ENCODE measurements around the gene ZAP70. TPM values are rescaled to one million over a fixed set of nuclear protein-coding genes. Genes with fewer than 3 reads are reported as not detected.

ZAP70 gene
- total RNA-seq, 4 donors from 2014 or later: 3.5 to 13.5 (median 5.3) TPM

DNA sequence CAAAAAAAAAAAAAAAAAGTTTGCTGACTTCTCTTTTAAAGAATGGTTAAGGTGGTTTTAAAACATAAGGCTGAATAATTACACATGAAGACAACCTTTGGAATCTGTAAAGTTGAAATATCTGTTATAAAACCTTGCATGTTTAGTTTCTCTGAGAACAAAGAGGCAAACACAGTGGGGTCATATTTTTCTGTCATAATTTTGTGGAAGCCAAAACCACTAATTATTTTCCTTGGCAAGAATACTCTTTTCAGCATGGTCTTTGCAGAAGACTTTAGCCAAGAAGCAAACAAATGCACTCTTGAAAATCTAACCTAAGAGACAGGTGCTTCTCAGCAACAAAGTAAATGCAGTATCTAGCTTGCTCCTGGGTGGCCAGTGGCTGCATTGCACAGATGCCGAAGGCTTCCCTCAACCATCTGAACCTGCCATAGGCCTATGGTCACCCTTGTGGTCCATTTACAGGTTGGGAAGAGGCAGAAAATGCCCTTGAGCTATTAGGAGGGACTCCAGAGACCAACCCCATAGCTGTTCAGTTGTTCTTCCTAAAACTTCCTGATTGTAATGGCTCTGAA is 44.8 kb downstream of the ZAP70 start:
- Histone ChIP-seq H3K36me3 (peaks cover 0 to 96% (median 19%) of the 10 kb centered on the region in 3 donors), H3K9me3 (no peaks in the 10 kb centered on the region), H3K27me3 (no peaks in the 10 kb centered on the region), H3K4me1 (peaks cover 0 to 11% (median 0%) of the 10 kb centered on the region in 4 donors), H3K4me3 (no peak overlapping the region), H3K27ac (no peak overlapping the region)
- WGBS, 2 donors: 62 to 81% methylated on average over 1 of the region's 1 CpG
- TF ChIP-seq EP300 (IDR thresholded peaks at IDR 0.05): no peak
- no peak for TF ChIP-seq POLR2A (IDR thresholded peaks at IDR 0.05)
- TF ChIP-seq, protein P1, sequence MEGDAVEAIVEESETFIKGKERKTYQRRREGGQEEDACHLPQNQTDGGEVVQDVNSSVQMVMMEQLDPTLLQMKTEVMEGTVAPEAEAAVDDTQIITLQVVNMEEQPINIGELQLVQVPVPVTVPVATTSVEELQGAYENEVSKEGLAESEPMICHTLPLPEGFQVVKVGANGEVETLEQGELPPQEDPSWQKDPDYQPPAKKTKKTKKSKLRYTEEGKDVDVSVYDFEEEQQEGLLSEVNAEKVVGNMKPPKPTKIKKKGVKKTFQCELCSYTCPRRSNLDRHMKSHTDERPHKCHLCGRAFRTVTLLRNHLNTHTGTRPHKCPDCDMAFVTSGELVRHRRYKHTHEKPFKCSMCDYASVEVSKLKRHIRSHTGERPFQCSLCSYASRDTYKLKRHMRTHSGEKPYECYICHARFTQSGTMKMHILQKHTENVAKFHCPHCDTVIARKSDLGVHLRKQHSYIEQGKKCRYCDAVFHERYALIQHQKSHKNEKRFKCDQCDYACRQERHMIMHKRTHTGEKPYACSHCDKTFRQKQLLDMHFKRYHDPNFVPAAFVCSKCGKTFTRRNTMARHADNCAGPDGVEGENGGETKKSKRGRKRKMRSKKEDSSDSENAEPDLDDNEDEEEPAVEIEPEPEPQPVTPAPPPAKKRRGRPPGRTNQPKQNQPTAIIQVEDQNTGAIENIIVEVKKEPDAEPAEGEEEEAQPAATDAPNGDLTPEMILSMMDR (IDR thresholded peaks at IDR 0.05): no peak
- DNase-seq (ENCODE audit: low spot score in 2 of 2): no peak

DNA sequence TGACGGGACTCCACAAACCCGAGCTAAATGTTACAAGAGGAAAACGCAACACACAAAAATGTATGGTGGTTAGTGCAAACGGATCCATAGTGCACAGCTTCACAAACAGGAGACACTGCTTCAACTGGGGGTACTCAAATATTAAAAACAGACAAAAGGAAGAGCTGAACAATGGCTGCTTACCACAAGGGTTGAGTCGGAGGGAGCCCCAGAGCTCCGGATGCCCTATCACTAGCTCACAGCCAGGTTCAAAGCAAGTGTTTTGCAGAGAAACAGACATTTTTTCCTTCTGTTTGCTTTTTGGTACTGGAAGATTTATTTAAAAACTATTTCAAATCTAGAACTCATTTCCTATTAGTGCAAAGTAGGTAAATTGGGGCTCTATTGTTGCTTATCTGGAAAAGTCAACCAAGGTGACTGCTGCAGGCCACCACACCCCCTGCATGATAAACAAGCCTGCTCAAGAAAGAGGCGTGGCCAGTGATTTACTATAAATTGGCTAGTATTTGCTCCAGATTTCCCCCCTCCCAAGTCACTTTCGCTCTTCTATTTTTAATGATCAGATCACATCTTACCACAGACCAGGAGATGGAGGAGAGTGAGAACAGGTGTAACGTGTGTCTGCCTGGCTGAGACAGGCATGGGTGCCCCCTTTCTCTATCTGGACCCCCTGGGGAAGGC is 46.5 kb downstream of the ZAP70 start:
- no peak for DNase-seq (ENCODE audit: low spot score in 2 of 2)
- Histone ChIP-seq H3K4me3 (no peak overlapping the region), H3K9me3 (no peaks in the 10 kb centered on the region), H3K27me3 (no peaks in the 10 kb centered on the region), H3K4me1 (peaks cover 0 to 11% (median 0%) of the 10 kb centered on the region in 4 donors), H3K27ac (no peak overlapping the region), H3K36me3 (peaks cover 0 to 96% (median 19%) of the 10 kb centered on the region in 3 donors)
- WGBS, 2 donors: 90 to 91% methylated on average over 9 of the region's 9 CpGs
- no peak for TF ChIP-seq EP300 (IDR thresholded peaks at IDR 0.05)
- TF ChIP-seq, protein P1 (IDR thresholded peaks at IDR 0.05): no peak
- no peak for TF ChIP-seq POLR2A (IDR thresholded peaks at IDR 0.05)

DNA sequence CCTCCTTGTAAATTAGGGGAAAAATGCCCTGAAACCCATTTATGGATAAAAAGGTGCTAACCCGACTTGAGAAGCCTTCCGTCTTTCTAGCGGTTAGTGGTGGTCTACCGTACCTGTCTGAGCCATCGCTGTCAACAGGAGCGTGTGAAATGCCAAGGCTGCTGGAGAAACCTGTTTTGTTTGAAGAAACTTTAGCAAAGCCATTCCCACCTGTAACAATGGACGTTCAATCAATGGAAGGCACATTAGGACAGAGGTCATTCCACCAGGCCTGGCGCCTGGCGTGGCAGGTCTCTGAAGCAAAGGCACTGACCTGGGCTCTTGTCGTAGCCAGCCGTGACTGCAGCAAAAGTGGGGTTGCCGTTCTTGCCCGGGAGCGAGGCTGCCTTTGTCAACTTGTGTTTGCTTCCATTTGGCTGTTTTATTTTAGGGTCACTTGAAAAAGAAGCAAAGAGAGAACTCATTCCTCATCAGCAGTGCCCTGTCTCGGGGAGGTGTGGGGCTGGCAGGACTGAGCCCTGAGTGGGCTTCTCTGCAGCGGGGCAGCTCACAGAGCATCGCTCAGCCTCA is 47.2 kb downstream of the ZAP70 start:
- no peak for DNase-seq (ENCODE audit: low spot score in 2 of 2)
- 95 to 96% methylated on average over 17 of the region's 17 CpGs for WGBS, 2 donors
- TF ChIP-seq EP300 (IDR thresholded peaks at IDR 0.05): no peak
- no peak for TF ChIP-seq POLR2A (IDR thresholded peaks at IDR 0.05)
- H3K9me3 ChIP-seq: no peaks in the 10 kb centered on the region
- H3K36me3 ChIP-seq: peaks cover 0 to 96% (median 24%) of the 10 kb centered on the region in 3 donors
- H3K27ac ChIP-seq: no peak overlapping the region
- no peak overlapping the region for H3K4me3 ChIP-seq
- peaks cover 0 to 11% (median 0%) of the 10 kb centered on the region in 4 donors for H3K4me1 ChIP-seq
- H3K27me3 ChIP-seq: no peaks in the 10 kb centered on the region

DNA sequence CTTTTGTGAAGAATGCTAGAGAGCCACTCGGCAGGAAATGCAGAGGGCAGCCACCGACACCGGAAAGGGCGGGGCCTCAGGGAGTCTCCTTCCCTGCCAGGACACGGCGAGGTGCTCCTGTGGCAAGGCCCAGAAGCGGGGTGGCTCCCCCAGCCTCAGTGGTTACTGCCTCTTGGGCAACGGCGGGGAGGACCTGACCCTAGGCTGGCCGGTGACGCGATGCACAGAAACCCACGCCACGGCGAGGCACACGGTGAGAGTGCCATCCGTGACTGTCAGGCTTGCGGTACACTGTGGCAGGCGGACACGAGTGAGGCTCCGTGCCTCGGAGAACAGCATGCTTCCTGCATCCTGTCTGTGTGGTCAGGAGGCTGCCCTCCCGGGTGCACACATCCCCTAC is 47.8 kb downstream of the ZAP70 start:
- peaks cover 0 to 96% (median 26%) of the 10 kb centered on the region in 3 donors for H3K36me3 ChIP-seq

DNA sequence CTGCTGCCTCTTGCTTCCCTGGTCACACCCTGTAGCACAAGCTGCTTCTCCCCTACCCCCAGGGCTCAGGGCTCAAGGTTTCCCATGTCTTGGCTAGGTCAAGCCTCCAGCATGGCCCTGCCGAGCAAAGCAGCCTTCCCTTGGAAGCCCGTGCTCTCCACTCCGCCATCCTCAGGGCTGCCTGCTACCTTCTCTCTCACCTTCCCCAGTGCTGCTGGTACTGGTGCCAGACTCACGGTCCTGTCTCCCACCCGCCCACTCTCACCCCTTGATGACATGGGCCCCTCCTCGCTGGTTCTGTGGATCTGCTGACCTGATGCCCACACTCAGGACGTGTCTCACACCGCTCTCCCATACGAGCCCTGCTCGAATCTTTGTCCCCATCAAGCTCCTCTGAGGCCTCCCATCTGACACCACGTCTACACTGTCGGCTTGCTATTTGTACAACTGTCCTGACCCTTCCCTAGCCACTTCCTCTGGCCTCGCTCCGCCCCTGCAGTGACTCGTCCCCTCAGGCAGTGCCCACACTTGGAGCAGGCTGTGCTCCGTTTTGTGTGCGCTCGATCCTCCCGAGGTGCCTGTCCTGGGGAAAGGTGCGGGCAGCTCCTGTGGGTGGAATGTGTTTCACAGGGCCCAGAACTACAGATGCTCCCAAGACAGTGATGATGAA is 49.9 kb downstream of the ZAP70 start:
- DNase-seq (ENCODE audit: low spot score in 2 of 2): no peak
- Histone ChIP-seq H3K9me3 (no peaks in the 10 kb centered on the region), H3K4me3 (no peak overlapping the region), H3K27me3 (no peaks in the 10 kb centered on the region), H3K4me1 (peaks cover 0 to 8% (median 0%) of the 10 kb centered on the region in 4 donors), H3K36me3 (peaks cover 0 to 93% (median 19%) of the 10 kb centered on the region in 3 donors), H3K27ac (no peak overlapping the region)
- 80 to 86% methylated on average over 20 of the region's 20 CpGs for WGBS, 2 donors
- TF ChIP-seq, protein P1 (IDR thresholded peaks at IDR 0.05): no peak
- TF ChIP-seq POLR2A (IDR thresholded peaks at IDR 0.05): no peak
- TF ChIP-seq EP300 (IDR thresholded peaks at IDR 0.05): no peak

More for the DNA sequence above, 47.8 kb downstream of the ZAP70 start:
- H3K27ac ChIP-seq: no peak overlapping the region
- no peak overlapping the region for H3K4me3 ChIP-seq
- no peak for DNase-seq (ENCODE audit: low spot score in 2 of 2)
- WGBS, 2 donors: 82 to 85% methylated on average over 8 to 15 of the region's 23 CpGs
- H3K9me3 ChIP-seq: no peaks in the 10 kb centered on the region
- peaks cover 0 to 11% (median 0%) of the 10 kb centered on the region in 4 donors for H3K4me1 ChIP-seq
- H3K27me3 ChIP-seq: no peaks in the 10 kb centered on the region
- TF ChIP-seq POLR2A (IDR thresholded peaks at IDR 0.05): no peak
- no peak for TF ChIP-seq EP300 (IDR thresholded peaks at IDR 0.05)
- TF ChIP-seq, protein P1 (IDR thresholded peaks at IDR 0.05): no peak

Measured in tibial nerve (tissue), 4 donors.